GM12878 (cell line): ENCODE measurements around the gene OPTC. TPM values are rescaled to one million over a fixed set of nuclear protein-coding genes. Genes with fewer than 3 reads are reported as not detected.

ENCODE experiments used
- ATAC-seq: fragments of 200-7000 bp; cut with Tn5 transposase; 3 replicates; pipeline ENCODE4 v1.9.1; 2020; ENCODE audit warnings: mild to moderate bottlenecking, moderate library complexity
- BruUV-seq: library from RNA; stranded (reverse); fragments of 400-500 nt; replicated peaks from 2 replicates; lab custom pipeline; 2021; lab: Mats Ljungman, UMichigan
- CTCF ChIA-PET: fragments of 300-600 bp; sonication (Branson Sonifier 250); formaldehyde crosslinking; extraction: SDS; loops from one replicate; lab custom pipeline; 2021; ENCODE audit warnings: inconsistent platforms; lab: Yijun Ruan, JAX
- POLR2A ChIA-PET: fragments of 350-600 bp; formaldehyde crosslinking; extraction: SDS; loops from one replicate; lab custom pipeline; 2021; ENCODE audit warnings: inconsistent platforms; lab: Charles Lee
- RAD21 ChIA-PET: fragments of 300-600 bp; sonication (Branson Sonifier 250); formaldehyde crosslinking; loops from one replicate; lab custom pipeline; 2023; ENCODE audit warnings: antibody characterized with exemption; ENCODE audit not compliant: unreplicated experiment; lab: Charles Lee
- SMC1A ChIA-PET: fragments of 300-600 bp; sonication (Branson Sonifier 250); formaldehyde crosslinking; loops from one replicate; lab custom pipeline; 2023; ENCODE audit not compliant: unreplicated experiment, uncharacterized antibody; lab: Charles Lee
- DNase-seq: peaks from one replicate; pipeline ENCODE4 v3.0.0-alpha.2; 2011; ENCODE audit warnings: low read depth, low spot score
- FAIRE-seq: peaks from 3 replicates; lab custom pipeline; 2011; peaks lifted over from hg19 to GRCh38; lab: Jason Lieb, UNC
- H2AFZ ChIP-seq: 2 replicates; pipeline ENCODE4 v1.6.0; 2011; ENCODE audit warnings: low read depth, low read length, control low read depth; ENCODE audit not compliant: control insufficient read depth
- H3K27ac ChIP-seq: 2 replicates; pipeline ENCODE4 v1.5.1; 2011; ENCODE audit warnings: control low read depth; ENCODE audit not compliant: control insufficient read depth, insufficient read depth
- H3K27me3 ChIP-seq, 2 experiments: replicated peaks in 1 of 2; 2 replicates each; pipeline versions ENCODE4 v1.6.0 to v1.6.1; 2011; ENCODE audit warnings: low read length in 1 of 2; ENCODE audit not compliant: control insufficient read depth in 2 of 2, insufficient read depth in 2 of 2
- H3K36me3 ChIP-seq, 2 experiments: 2 replicates each; pipeline ENCODE4 v1.5.1; 2011; ENCODE audit warnings: low read length in 1 of 2; ENCODE audit not compliant: control insufficient read depth in 2 of 2, insufficient read depth in 2 of 2
- H3K4me1 ChIP-seq: 2 replicates; pipeline ENCODE4 v1.6.1; 2011; ENCODE audit warnings: mild to moderate bottlenecking, low read length, moderate library complexity, mixed read lengths; ENCODE audit not compliant: control insufficient read depth, insufficient read depth
- H3K4me2 ChIP-seq: 2 replicates; pipeline ENCODE4 v1.6.0; 2011; ENCODE audit warnings: control low read depth; ENCODE audit not compliant: control insufficient read depth, insufficient read depth
- H3K4me3 ChIP-seq: fragments of 200-600 bp; sonication (generic); 2 replicates; pipeline ENCODE4 v1.5.1; 2016
- H3K79me2 ChIP-seq: 2 replicates; pipeline ENCODE4 v1.6.0; 2011; ENCODE audit warnings: low read length; ENCODE audit not compliant: control insufficient read depth, insufficient read depth
- H3K9ac ChIP-seq: 2 replicates; pipeline ENCODE4 v1.8.0; 2011; ENCODE audit warnings: low read length, control low read depth, mixed read lengths; ENCODE audit not compliant: control insufficient read depth, insufficient read depth
- H3K9me3 ChIP-seq: replicated peaks from 3 replicates; pipeline ENCODE4 v1.5.1; 2011; ENCODE audit warnings: mild to moderate bottlenecking, low read length; ENCODE audit not compliant: control insufficient read depth, insufficient read depth
- H4K20me1 ChIP-seq: 2 replicates; pipeline ENCODE4 v1.6.0; 2011; ENCODE audit not compliant: control insufficient read depth, insufficient read depth
- E2F8 ChIP-seq: fragments of 450-650 bp; IDR thresholded peaks from 2 replicates; pipeline ENCODE4 v1.6.1; 2018; ENCODE audit warnings: mild to moderate bottlenecking, low read depth, moderate library complexity; ENCODE audit not compliant: partially characterized antibody
- GABPA ChIP-seq: IDR thresholded peaks from 2 replicates; pipeline ENCODE4 v1.6.1; 2014; ENCODE audit warnings: antibody characterized with exemption, low read depth, mild to moderate bottlenecking, inconsistent platforms
- HDAC2 ChIP-seq: fragments of 200-600 bp; sonication (generic); IDR thresholded peaks from 2 replicates; pipeline ENCODE4 v1.6.1; 2017
- HDAC6 ChIP-seq: fragments of 200-600 bp; sonication (generic); IDR thresholded peaks from one replicate; pipeline ENCODE4 v1.8.0; 2017; ENCODE audit warnings: antibody characterized with exemption; ENCODE audit not compliant: unreplicated experiment
- JUNB ChIP-seq: IDR thresholded peaks from 2 replicates; pipeline ENCODE4 v1.6.1; 2016; ENCODE audit warnings: antibody characterized with exemption, mild to moderate bottlenecking
- MYC ChIP-seq: IDR thresholded peaks from 2 replicates; pipeline ENCODE4 v1.6.1; 2011; ENCODE audit warnings: mild to moderate bottlenecking, low read length, moderate library complexity, inconsistent platforms; ENCODE audit not compliant: insufficient read depth, insufficient replicate concordance, insufficient read length, severe bottlenecking
- PRDM15 ChIP-seq: fragments of 450-650 bp; formaldehyde crosslinking; IDR thresholded peaks from 2 replicates; pipeline ENCODE4 v1.4.0; 2020; ENCODE audit warnings: mild to moderate bottlenecking, moderate library complexity
- RB1 ChIP-seq: fragments of 450-650 bp; formaldehyde crosslinking; IDR thresholded peaks from 2 replicates; pipeline ENCODE4 v1.6.1; 2017; ENCODE audit warnings: mild to moderate bottlenecking, borderline replicate concordance
- TBL1XR1 ChIP-seq: IDR thresholded peaks from 2 replicates; pipeline ENCODE4 v1.6.1; 2012; ENCODE audit warnings: low read depth, low read length, improper control_type of control experiment
- USF2 ChIP-seq: IDR thresholded peaks from 2 replicates; pipeline ENCODE4 v1.6.1; 2011; ENCODE audit warnings: low read depth, low read length, improper control_type of control experiment, borderline replicate concordance
- WGBS: methylation state at CpG from one replicate; pipeline ENCODE4 v1.1.6; 2016; ENCODE audit warnings: low lambda C conversion rate; ENCODE audit not compliant: insufficient replicate concordance, insufficient coverage; ENCODE audit errors: missing lambda C conversion rate; 5-methylcytosine and 5-hydroxymethylcytosine counted together
- in situ Hi-C: fragments of 300-500 bp; cut with MboI; formaldehyde crosslinking; loops from 9 replicates; pipeline ENCODE4 v1.14.3; 2018; ENCODE audit warnings: mixed read lengths
- intact Hi-C: fragments of 100-400 bp; cut with micrococcal nuclease; formaldehyde crosslinking; loops from one replicate; pipeline ENCODE4 v1.14.2; 2022; ENCODE audit not compliant: unreplicated experiment
- polyA plus RNA-seq, 11 experiments: library from polyadenylated mRNA; depleted of rRNA in 4 of 11; unstranded in 6 of 11; stranded (reverse) in 5 of 11; fragments of >200 nt; fragmentation: Nextera tagmentation in 4 of 11; fragmentation: Illumina TruSeq in 1 of 11; extraction: Ambion mirVana in 4 of 11; extraction: Trizol in 1 of 11; gene quantifications; 1 replicate in 1 of 11; 2 replicates in 10 of 11; pipeline versions ENCODE4 v1.2.1 to v1.2.3, GENCODE V29; 2011 to 2016; ENCODE audit warnings: inconsistent platforms in 2 of 11, missing spikeins in 2 of 11, low read depth in 1 of 11
- total RNA-seq, 4 experiments: library from RNA; depleted of rRNA in 3 of 4; stranded (reverse); fragments of >200 nt in 3 of 4; fragmentation: Illumina TruSeq in 1 of 4; extraction: Trizol in 1 of 4; gene quantifications; 2 replicates each; pipeline versions ENCODE4 v1.2.1 to v1.2.3, GENCODE V29; 2013 to 2021

OPTC gene
- total and polyA plus RNA-seq, 10 of the 15 experiments (the other 5 are each of a cell fraction or from before 2014, with no cell fraction given) = not detected

GRCh38 chr1:203464743-203465142 is 29.2 kb upstream of the OPTC start (continued):
- no peak for TF ChIP-seq E2F8
- TF ChIP-seq RB1 = no peak
- TF ChIP-seq HDAC2 = no peak
- no peak for TF ChIP-seq GABPA
- no peak for TF ChIP-seq HDAC6
- TF ChIP-seq MYC = no peak
- TF ChIP-seq USF2 = no peak

GRCh38 chr1:203465146-203465798 is 28.7 kb upstream of the OPTC start:
- RAD21 ChIA-PET = interaction anchor here (1.5 kb wide), 1 partner anchor 193 kb away, joined by 3 read pairs; no protein-coding TSS in a partner anchor
- H3K27me3 ChIP-seq = no peaks in the 10 kb centered on the region; a peak in 2 of 4 replicates
- H3K9ac ChIP-seq = no peak overlapping the region
- BruUV-seq = no TSS peak
- no peak overlapping the region for H3K4me2 ChIP-seq
- TF ChIP-seq PRDM15 = no peak
- no peak for TF ChIP-seq JUNB
- no peak for TF ChIP-seq TBL1XR1
- no peak overlapping the region for H2AFZ ChIP-seq
- H3K4me1 ChIP-seq = no peaks in the 10 kb centered on the region
- H3K36me3 ChIP-seq = no peaks in the 10 kb centered on the region
- H3K9me3 ChIP-seq = no peaks in the 10 kb centered on the region
- CTCF ChIA-PET = interaction anchor here (1.1 to 7.3 kb wide), 5 partner anchors 13 to 201 kb away, joined by 3 to 82 read pairs (median 6); no protein-coding TSS in a partner anchor
- 31% methylated on average over 11 of the region's 11 CpGs for WGBS
- intact Hi-C loops = no loop called here
- ATAC-seq (no peak), FAIRE-seq (no peak), DNase-seq (no peak)
- no peak overlapping the region for H3K4me3 ChIP-seq
- no peaks in the 10 kb centered on the region for H4K20me1 ChIP-seq
- H3K27ac ChIP-seq = no peak overlapping the region
- POLR2A ChIA-PET = interaction anchor here (0.5 to 1.0 kb wide), 2 partner anchors 11 to 17 kb away, joined by 4 read pairs; no protein-coding TSS in a partner anchor
- in situ Hi-C loops = no loop called here
- H3K79me2 ChIP-seq = no peaks in the 10 kb centered on the region
- SMC1A ChIA-PET = interaction anchor here (1.4 to 2.8 kb wide), 3 partner anchors 11 to 25 kb away, joined by 4 to 9 read pairs (median 6); partner anchors contain the start of gene PRELP
